Measurements from ENCODE around the gene CCDC81.
A peak's percentile ranks its signal among the peaks of the same experiment; 100 is the strongest.
"Not testable (repeated sequence)": the region's sequence is repeated elsewhere in the genome, so short reads cannot be mapped to it uniquely, and the experiment has no call there.

The CCDC81 gene

DNA sequence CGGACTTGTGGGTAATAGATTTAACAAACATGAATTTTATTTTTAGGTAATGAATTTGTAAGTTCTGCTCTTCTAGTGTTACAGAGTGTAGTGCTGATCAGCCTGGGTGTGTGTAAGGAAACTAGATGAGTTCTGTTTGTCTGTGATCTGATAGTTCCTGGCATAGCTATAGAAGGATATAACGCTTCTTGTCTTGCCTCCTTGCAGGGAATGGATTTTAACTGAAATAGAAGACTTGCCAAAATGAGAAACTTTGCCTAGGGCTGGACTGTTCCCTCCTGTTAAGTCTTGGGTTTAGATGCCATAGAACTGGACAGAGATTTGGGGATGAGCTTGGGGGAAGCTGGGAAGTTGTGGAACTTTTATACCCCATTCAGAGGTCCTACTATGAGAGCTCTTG, 11.6 kb downstream of the CCDC81 start:
- FAIRE-seq: no peak
- DNase-seq (ENCODE audit: insufficient read length, low spot score): no peak

DNA sequence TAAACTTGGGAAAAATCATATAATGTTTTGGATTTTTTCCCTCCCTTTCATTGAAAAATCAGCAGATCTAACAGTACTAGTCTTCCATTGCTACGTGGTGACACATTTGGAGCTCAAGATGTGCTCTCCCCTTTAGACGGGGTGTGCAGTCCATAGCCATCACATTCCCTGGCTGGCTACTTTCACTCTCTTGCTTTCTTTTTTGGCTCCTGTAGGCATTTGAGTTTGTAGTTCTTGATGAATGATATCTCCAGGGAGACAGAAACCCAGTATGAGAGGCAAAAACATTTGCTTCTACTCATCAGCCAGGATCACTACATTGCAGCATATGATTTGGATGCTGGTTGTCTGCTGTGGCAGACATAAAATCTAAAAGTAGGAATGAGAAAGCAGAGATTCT, 12.1 kb downstream of the CCDC81 start:
- FAIRE-seq (no peak), DNase-seq (ENCODE audit: insufficient read length, low spot score) (no peak)

GRCh38 chr11:86388198-86388597, 13.5 kb downstream of the CCDC81 start:
- FAIRE-seq (no peak), DNase-seq (ENCODE audit: insufficient read length, low spot score) (no peak)

- FAIRE-seq: no peak
- no peak for DNase-seq (ENCODE audit: insufficient read length, low spot score)
These were observed 15.8 kb downstream of the CCDC81 start for GRCh38 chr11:86390487-86390886.

DNA sequence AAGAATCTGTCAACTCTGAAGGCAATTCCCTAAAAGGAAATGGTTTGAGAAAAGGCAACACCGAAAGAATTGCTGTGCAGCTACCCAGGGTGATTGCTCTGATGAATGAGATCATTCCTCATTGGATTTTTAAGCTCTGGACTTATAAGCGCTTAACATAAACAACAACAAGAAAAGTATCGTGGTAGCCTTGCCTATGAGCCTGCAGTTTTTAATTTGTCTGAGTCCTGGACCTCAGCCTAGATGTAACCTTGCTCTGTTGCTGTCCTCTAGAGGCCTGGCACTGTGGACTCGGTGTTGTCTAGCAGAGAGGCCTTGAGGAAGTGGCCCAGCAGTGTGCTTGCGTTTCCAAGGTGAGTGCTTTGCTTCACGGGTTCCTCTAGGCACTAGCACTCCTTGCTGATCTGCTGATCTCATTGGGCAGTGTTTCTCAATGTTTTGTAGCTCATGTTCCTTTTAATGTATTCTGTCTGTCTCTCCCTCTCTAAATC, 20.4 kb downstream of the CCDC81 start:
- DNase-seq (ENCODE audit: insufficient read length, low spot score) (no peak), FAIRE-seq (peak; percentile 16)

- DNase-seq (ENCODE audit: insufficient read length, low spot score): peak; percentile 27
- FAIRE-seq: no peak
These were observed 21.7 kb downstream of the CCDC81 start for GRCh38 chr11:86396396-86396795.

DNA sequence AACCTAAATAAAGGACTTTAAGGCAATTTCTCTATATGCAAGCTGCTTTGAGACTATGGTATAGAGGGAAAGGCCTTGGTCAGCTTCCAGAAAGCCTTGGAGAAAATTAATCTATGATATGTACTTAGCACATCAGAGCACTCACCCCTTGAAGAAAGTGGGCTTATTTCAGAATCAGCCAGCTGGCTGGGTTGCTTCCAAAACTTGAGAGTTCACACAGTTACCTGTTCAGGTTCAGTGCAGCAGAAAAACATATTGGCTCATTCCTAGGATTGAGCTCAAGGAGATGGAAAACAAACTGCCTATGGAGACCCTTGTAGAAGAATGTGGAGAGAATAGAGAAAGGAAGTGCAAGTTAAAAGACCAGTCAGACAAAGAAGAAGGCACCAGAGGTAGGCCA, 22.7 kb downstream of the CCDC81 start:
- DNase-seq (ENCODE audit: insufficient read length, low spot score) (no peak), FAIRE-seq (no peak)

DNA sequence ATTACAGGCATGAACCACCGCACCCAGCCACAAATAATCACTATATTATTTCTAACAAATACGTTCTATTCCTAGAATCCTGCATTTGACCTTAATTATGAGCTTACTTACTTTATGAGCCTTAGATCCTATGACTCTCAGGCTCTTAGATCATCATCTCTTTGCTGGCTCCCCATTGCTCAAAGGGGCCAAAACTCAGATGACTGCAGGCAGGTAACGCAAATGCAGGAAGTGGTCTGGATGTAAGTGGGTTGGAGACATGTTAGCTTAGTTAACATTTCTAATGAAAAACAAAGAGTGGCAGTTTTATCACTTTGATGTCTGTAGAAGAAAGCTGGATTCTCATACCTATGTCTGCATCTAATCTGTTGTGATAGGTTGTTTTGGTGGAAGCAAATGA, 23.4 kb downstream of the CCDC81 start:
- FAIRE-seq: no peak
- DNase-seq (ENCODE audit: insufficient read length, low spot score): no peak

DNA sequence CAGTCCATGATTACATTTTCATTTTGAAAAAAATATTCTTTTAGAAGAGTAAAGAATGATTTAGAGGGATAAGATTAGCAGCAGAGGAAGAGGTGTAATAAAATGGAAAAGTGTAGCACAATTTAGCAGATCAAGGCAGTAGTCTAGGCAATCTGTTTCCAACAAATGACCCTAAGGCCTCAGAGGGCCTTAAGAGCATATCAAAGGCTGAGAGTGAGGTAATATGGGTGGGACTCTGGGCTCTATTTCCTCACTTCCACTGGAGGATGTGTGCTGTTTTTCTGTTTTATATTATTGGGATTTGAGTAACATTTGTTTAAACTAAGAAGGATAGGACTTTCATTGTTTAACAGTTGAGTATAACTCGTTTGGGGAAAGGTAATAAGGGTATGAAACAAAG, 28.8 kb downstream of the CCDC81 start:
- DNase-seq (ENCODE audit: insufficient read length, low spot score) (no peak), FAIRE-seq (no peak)

DNA sequence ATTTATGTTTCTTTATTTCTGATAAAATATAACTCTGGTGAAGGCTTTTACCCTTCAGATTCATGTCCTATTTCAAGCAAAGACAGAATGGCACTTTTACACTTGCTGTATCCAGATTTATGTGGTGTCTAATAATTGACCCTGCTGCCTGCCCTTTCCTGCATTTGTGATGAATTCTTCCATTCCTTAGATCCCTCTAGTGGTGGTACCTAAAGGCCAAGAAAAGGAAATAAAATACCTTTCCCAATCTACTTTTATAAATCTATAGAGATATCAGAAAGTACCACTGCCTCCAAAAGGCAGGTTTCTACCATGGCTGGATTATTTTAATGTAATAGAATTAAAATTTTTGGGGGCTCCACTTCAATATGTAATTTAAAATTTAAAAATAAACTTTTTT, 34.2 kb downstream of the CCDC81 start:
- DNase-seq (ENCODE audit: insufficient read length, low spot score): no peak
- FAIRE-seq: no peak

DNA sequence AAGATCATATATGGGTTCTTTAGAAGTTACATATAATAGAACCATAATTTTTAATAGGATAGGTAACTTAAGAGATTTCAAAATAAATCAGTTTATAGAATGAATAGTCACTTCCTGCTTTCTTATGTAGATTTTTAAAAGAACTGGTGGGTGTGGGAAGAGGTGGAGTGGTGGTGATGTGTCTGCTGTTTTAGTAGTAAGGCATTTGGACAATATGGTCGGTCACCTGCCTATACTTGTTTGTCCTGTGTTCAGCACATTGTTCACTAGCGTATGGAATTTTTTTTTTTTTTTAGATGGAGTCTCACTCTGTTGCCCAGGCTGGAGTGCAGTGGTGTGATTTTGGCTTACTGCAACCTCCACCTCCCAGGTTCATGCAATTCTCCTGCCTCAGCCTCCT, 39.3 kb downstream of the CCDC81 start:
- no peak for DNase-seq (ENCODE audit: insufficient read length, low spot score)
- FAIRE-seq: no peak

- DNase-seq (ENCODE audit: insufficient read length, low spot score) (no peak), FAIRE-seq (no peak)
These were observed 40.3 kb downstream of the CCDC81 start for GRCh38 chr11:86415026-86415425.

DNA sequence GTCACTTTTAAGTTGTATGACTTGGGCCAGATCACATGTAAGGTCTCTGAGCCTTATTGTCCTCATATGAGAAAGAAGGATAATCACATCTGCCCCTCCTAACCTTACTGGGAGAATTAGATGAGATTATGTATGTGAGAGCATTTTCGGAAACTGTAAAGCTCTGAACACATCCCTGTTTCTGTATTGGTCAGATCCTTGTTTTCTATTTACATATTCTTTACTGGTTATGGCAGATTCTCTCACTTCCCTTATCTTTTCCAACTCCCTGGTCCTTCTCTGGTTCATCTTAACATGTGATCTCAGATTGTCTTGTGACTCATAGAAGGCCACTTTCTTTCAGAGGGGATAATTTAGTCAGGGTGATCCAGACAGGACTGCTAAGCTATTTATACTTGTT, 41.8 kb downstream of the CCDC81 start:
- FAIRE-seq (no peak), DNase-seq (ENCODE audit: insufficient read length, low spot score) (no peak)

- not testable (repeated sequence) for DNase-seq (ENCODE audit: insufficient read length, low spot score); FAIRE-seq
These were observed 42.3 kb downstream of the CCDC81 start for GRCh38 chr11:86416951-86417350.

DNA sequence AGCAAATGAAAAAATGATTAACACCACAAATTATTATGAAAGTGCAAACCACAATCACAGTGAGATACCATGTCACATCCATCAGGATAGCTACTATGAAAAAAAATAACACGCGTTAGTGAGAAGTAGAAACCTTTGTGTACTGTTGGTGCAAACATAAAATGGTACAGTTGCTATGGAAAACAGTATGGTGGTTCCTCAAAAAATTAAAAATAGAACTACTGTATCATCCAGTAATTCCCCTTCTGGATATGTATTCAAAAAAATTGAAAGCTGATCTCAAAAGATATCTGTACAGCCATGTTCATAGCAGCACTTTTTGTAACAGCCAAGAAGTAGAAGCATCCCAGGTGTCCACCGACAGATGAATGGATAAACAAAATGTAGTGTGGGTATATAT, 43.4 kb downstream of the CCDC81 start:
- FAIRE-seq (no peak), DNase-seq (ENCODE audit: insufficient read length, low spot score) (no peak)

- FAIRE-seq (no peak), DNase-seq (ENCODE audit: insufficient read length, low spot score) (no peak)
These were observed 43.8 kb downstream of the CCDC81 start for GRCh38 chr11:86418513-86418912.

GRCh38 chr11:86418917-86419316, 44.2 kb downstream of the CCDC81 start:
- FAIRE-seq (no peak), DNase-seq (ENCODE audit: insufficient read length, low spot score) (no peak)

GRCh38 chr11:86421946-86422345, 47.3 kb downstream of the CCDC81 start:
- DNase-seq (ENCODE audit: insufficient read length, low spot score): no peak
- no peak for FAIRE-seq

GRCh38 chr11:86422371-86422770, 47.7 kb downstream of the CCDC81 start:
- no peak for DNase-seq (ENCODE audit: insufficient read length, low spot score)
- no peak for FAIRE-seq

DNA sequence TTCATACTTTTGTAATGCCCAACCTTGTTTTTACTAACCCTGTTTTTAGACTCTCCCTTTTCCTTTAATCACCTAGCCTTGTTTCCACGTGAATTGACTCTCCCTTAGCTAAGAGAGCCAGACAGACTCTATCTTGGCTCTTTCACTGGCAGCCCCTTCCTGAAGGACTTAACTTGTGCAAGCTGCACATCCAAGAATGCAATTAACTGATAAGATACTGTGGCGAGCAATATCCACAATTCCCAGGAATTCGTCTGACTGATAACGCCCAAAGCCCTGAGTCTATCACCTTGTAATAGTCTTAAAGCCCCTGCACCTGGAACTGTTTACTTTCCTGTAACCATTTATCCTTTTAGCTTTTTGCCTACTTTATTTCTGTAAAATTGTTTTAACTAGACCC, 48.8 kb downstream of the CCDC81 start:
- not testable (repeated sequence) for DNase-seq (ENCODE audit: insufficient read length, low spot score); FAIRE-seq

- FAIRE-seq: no peak
- no peak for DNase-seq (ENCODE audit: insufficient read length, low spot score)
These were observed 52.8 kb downstream of the CCDC81 start for GRCh38 chr11:86427441-86427840.

GRCh38 chr11:86431258-86431657, 56.6 kb downstream of the CCDC81 start:
- peak; percentile 72 for FAIRE-seq
- no peak for DNase-seq (ENCODE audit: insufficient read length, low spot score)

- FAIRE-seq; DNase-seq (ENCODE audit: insufficient read length, low spot score): not testable (repeated sequence)
These were observed 58.8 kb downstream of the CCDC81 start for GRCh38 chr11:86433361-86434095.

All from HTR-8/SVneo (cell line).